ENCODE measurements around the gene MUC6. TPM values are rescaled to one million over a fixed set of nuclear protein-coding genes. Genes with fewer than 3 reads are reported as not detected.

Gene MUC6
- total RNA-seq, 1 donor from 2014 or later: not detected

GRCh38 chr11:1073851-1074243 is 37.3 kb upstream of the MUC6 start:
- DNase-seq (ENCODE audit: low spot score in 2 of 2): no peak

GRCh38 chr11:1073261-1073724 is 36.8 kb upstream of the MUC6 start:
- no peak for FAIRE-seq
- DNase-seq (ENCODE audit: low spot score in 2 of 2): no peak

More at GRCh38 chr11:1073851-1074243, 37.3 kb upstream of the MUC6 start:
- FAIRE-seq: no peak

GRCh38 chr11:1072821-1073231 is 36.3 kb upstream of the MUC6 start:
- no peak for DNase-seq (ENCODE audit: low spot score in 2 of 2)
- FAIRE-seq: no peak

- no peak for FAIRE-seq
- DNase-seq (ENCODE audit: low spot score in 2 of 2): peak in 1 of 2 donors; percentile 53
These were observed 35.8 kb upstream of the MUC6 start for GRCh38 chr11:1072116-1072820.

- DNase-seq (ENCODE audit: low spot score in 2 of 2): no peak
- FAIRE-seq: no peak
These were observed 35.1 kb upstream of the MUC6 start for GRCh38 chr11:1071571-1072115.

GRCh38 chr11:1070594-1071462 is 34.3 kb upstream of the MUC6 start:
- no peak for DNase-seq (ENCODE audit: low spot score in 2 of 2)
- FAIRE-seq: no peak

- FAIRE-seq (no peak), DNase-seq (ENCODE audit: low spot score in 2 of 2) (no peak)
These were observed 33.2 kb upstream of the MUC6 start for GRCh38 chr11:1069740-1070139.

GRCh38 chr11:1067812-1068496 is 31.4 kb upstream of the MUC6 start:
- no peak for FAIRE-seq
- no peak for DNase-seq (ENCODE audit: low spot score in 2 of 2)

- FAIRE-seq: no peak
These were observed 27.6 kb upstream of the MUC6 start for GRCh38 chr11:1064167-1064566.

GRCh38 chr11:1062075-1062820 is 25.7 kb upstream of the MUC6 start:
- FAIRE-seq: no peak

More at GRCh38 chr11:1064167-1064566, 27.6 kb upstream of the MUC6 start:
- DNase-seq (ENCODE audit: low spot score in 2 of 2): no peak

GRCh38 chr11:1060852-1061616 is 24.5 kb upstream of the MUC6 start:
- FAIRE-seq (no peak), DNase-seq (ENCODE audit: low spot score in 2 of 2) (no peak)

More at GRCh38 chr11:1062075-1062820, 25.7 kb upstream of the MUC6 start:
- no peak for DNase-seq (ENCODE audit: low spot score in 2 of 2)

- DNase-seq (ENCODE audit: low spot score in 2 of 2) (no peak), FAIRE-seq (no peak)
These were observed 23.9 kb upstream of the MUC6 start for GRCh38 chr11:1060410-1060809.

- no peak for FAIRE-seq
- no peak for DNase-seq (ENCODE audit: low spot score in 2 of 2)
These were observed 23.2 kb upstream of the MUC6 start for GRCh38 chr11:1059759-1060158.

GRCh38 chr11:1057806-1058205 is 21.3 kb upstream of the MUC6 start:
- no peak for FAIRE-seq
- DNase-seq (ENCODE audit: low spot score in 2 of 2): no peak

GRCh38 chr11:1055990-1056771 is 19.7 kb upstream of the MUC6 start:
- FAIRE-seq: no peak
- DNase-seq (ENCODE audit: low spot score in 2 of 2): no peak

- FAIRE-seq (no peak), DNase-seq (ENCODE audit: low spot score in 2 of 2) (no peak)
These were observed 18.7 kb upstream of the MUC6 start for GRCh38 chr11:1055109-1055703.

- DNase-seq (ENCODE audit: low spot score in 2 of 2) (no peak), FAIRE-seq (no peak)
These were observed 17.9 kb upstream of the MUC6 start for GRCh38 chr11:1054143-1055108.
